ENCODE measurements around the gene SLC25A41. TPM values are rescaled to one million over a fixed set of nuclear protein-coding genes. Genes with fewer than 3 reads are reported as not detected.

Gene SLC25A41
- total and polyA plus RNA-seq, 2 of the 13 experiments (the other 11 are each of a cell fraction or from before 2014, with no cell fraction given) = 0.33 to 0.95 TPM

DNA sequence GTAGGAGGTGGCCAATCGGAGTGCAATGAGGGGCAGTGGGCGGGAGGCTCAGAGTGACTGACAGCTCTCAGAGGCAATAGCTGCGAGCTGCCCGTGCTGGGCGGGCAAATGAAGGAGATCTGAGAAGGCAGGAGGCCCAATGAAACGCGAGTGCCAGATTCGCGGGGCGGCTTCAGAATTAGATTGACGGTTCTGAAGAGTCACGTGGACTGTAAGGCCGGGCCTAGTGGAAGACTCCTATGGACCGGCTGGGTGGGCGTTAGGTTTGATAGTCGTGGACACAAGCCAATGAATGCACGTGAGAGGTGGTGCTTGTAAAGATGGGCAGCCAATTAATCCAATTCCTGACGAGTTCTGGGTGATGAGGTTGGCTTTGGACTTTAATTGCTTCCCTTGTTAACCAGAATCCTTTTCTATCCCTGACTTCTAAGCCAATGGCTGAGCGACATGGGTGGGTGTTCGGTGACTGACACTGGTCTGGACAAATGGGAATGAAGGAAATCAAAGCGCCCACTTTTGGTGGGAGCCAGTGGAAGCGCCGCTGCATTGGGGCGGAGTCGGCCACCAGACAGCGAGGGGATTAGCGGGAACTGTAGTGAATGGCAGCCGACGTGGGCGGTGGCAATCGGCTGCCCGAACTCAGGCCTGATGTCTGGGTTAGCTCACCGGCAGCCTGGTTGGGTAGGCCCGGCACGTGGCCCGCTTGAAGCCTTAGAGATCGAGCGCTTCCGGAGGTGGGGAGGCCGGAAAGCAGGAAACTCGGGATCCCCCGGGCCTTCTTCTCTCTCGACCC lies 8.4 kb downstream of the SLC25A41 start (continued):
- TF ChIP-seq ZNF800 (CRISPR knock-in tag; IDR thresholded peaks at IDR 0.05) (0 out of 2 replicates have a peak, but pooled peaks have one; percentile 31), SRY (CRISPR knock-in tag; IDR thresholded peaks at IDR 0.05) (0 out of 2 replicates have a peak, but pooled peaks have one; percentile 58), ZNF557 (CRISPR knock-in tag; IDR thresholded peaks at IDR 0.05) (0 out of 2 replicates have a peak, but pooled peaks have one; percentile 29), HNF1A (IDR thresholded peaks at IDR 0.05; ENCODE audit: low read depth) (no peak), HNF1A (CRISPR knock-in tag; IDR thresholded peaks at IDR 0.05; ENCODE audit: borderline replicate concordance) (no peak; the same call in 1 of the 2 replicates), IKZF4 (CRISPR knock-in tag; IDR thresholded peaks at IDR 0.05; ENCODE audit: borderline replicate concordance, low read depth, not compliant biosample characterization) (no peak), FOXP4 (CRISPR knock-in tag; IDR thresholded peaks at IDR 0.05) (0 out of 2 replicates have a peak, but pooled peaks have one; percentile 11), SNAPC2 (CRISPR knock-in tag; IDR thresholded peaks at IDR 0.05) (peak; percentile 71; the same call in 1 of the 2 replicates), REPIN1 (CRISPR knock-in tag; IDR thresholded peaks at IDR 0.05; ENCODE audit: borderline replicate concordance, low read depth) (peak; percentile 47; the same call in 1 of the 2 replicates), ESRRA (CRISPR knock-in tag; IDR thresholded peaks at IDR 0.05; ENCODE audit: low read depth) (no peak), RNF2 (conservative IDR thresholded peaks at IDR 0.05; ENCODE audit: low read depth) (peak; percentile 97; the same call in 1 of the 2 replicates), PHF20 (CRISPR knock-in tag; IDR thresholded peaks at IDR 0.05) (peak; percentile 34; the same call in 1 of the 2 replicates), CREM (IDR thresholded peaks at IDR 0.05) (peak; percentile 85), CREM (CRISPR knock-in tag; IDR thresholded peaks at IDR 0.05) (no peak), NRL (CRISPR knock-in tag; IDR thresholded peaks at IDR 0.05; ENCODE audit: borderline replicate concordance) (peak; percentile 79; the same call in 1 of the 2 replicates), SP5 (CRISPR knock-in tag; IDR thresholded peaks at IDR 0.05; ENCODE audit: borderline replicate concordance, low read depth) (peak; percentile 30; the same call in 1 of the 2 replicates)
- TF ChIP-seq, protein P1, sequence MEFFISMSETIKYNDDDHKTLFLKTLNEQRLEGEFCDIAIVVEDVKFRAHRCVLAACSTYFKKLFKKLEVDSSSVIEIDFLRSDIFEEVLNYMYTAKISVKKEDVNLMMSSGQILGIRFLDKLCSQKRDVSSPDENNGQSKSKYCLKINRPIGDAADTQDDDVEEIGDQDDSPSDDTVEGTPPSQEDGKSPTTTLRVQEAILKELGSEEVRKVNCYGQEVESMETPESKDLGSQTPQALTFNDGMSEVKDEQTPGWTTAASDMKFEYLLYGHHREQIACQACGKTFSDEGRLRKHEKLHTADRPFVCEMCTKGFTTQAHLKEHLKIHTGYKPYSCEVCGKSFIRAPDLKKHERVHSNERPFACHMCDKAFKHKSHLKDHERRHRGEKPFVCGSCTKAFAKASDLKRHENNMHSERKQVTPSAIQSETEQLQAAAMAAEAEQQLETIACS (CRISPR knock-in tag; IDR thresholded peaks at IDR 0.05) = 0 out of 2 replicates have a peak, but pooled peaks have one; percentile 15
- TF ChIP-seq, protein P2, sequence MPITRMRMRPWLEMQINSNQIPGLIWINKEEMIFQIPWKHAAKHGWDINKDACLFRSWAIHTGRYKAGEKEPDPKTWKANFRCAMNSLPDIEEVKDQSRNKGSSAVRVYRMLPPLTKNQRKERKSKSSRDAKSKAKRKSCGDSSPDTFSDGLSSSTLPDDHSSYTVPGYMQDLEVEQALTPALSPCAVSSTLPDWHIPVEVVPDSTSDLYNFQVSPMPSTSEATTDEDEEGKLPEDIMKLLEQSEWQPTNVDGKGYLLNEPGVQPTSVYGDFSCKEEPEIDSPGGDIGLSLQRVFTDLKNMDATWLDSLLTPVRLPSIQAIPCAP (CRISPR knock-in tag; IDR thresholded peaks at IDR 0.05; ENCODE audit: low read depth) = peak; percentile 47; the same call in 1 of the 2 replicates

Data from HepG2 (cell line).